HCT116 (cell line): ENCODE data around the gene USP15. TPM values are rescaled to one million over a fixed set of nuclear protein-coding genes. Genes with fewer than 3 reads are reported as not detected.

Experiments
- ATAC-seq: fragments of 200-7000 bp; cut with Tn5 transposase; 2 replicates; pipeline ENCODE4 v1.9.1; 2020; ENCODE audit warnings: mild to moderate bottlenecking, moderate library complexity
- BruUV-seq: library from RNA; stranded (reverse); fragments of 400-500 nt; replicated peaks from 2 replicates; lab custom pipeline; 2021; lab: Mats Ljungman, UMichigan
- CTCF ChIA-PET: fragments of 300-600 bp; sonication (Branson Sonifier 250); formaldehyde crosslinking; loops from one replicate; lab custom pipeline; 2021; ENCODE audit warnings: antibody characterized with exemption; lab: Charles Lee
- POLR2A ChIA-PET: fragments of 300-600, 350-600 bp; sonication (Branson Sonifier 250); formaldehyde crosslinking; loops from one replicate; lab custom pipeline; 2021; ENCODE audit warnings: antibody characterized with exemption; lab: Charles Lee
- RAD21 ChIA-PET, 2 experiments: fragments of 300-600 bp; sonication (Branson Sonifier 250); formaldehyde crosslinking; loops; one replicate each; lab custom pipeline; 2023; ENCODE audit warnings: low total read pairs in 2 of 2; ENCODE audit not compliant: uncharacterized antibody in 2 of 2, unreplicated experiment in 2 of 2, low non-redundant PET in 1 of 2; lab: Charles Lee
- DNase-seq: peaks from one replicate; pipeline ENCODE4 v3.0.0-alpha.2; 2010; ENCODE audit warnings: low read depth, low spot score
- H2AFZ ChIP-seq: fragments of 200-600 bp; shearing (Covaris generic), sonication (generic); 2 replicates; pipeline ENCODE4 v1.6.1; 2017; ENCODE audit warnings: low read depth, mixed run types, mixed read lengths, antibody characterized with exemption, low read length; ENCODE audit not compliant: poor library complexity, severe bottlenecking
- H3K27ac ChIP-seq: 2 replicates; pipeline ENCODE4 v1.5.1; 2012; ENCODE audit warnings: low read depth, low read length
- H3K27me3 ChIP-seq: fragments of 200-600 bp; sonication (generic); 2 replicates; pipeline ENCODE4 v1.6.1; 2016; ENCODE audit warnings: mixed run types, low read length, mixed read lengths; ENCODE audit not compliant: insufficient read depth
- H3K36me3 ChIP-seq, 2 experiments: fragments of 200-500 bp in 1 of 2; fragments of 200-600 bp in 1 of 2; sonication (Bioruptor generic) in 1 of 2; sonication (generic) in 1 of 2; 2 replicates each; pipeline versions ENCODE4 v1.5.1 to v1.6.1; 2014 to 2016; ENCODE audit warnings: low read length in 2 of 2, inconsistent platforms in 1 of 2, mixed read lengths in 1 of 2, mixed run types in 1 of 2; ENCODE audit not compliant: insufficient read depth in 2 of 2, control insufficient read depth in 1 of 2
- H3K4me1 ChIP-seq, 2 experiments: fragments of 200-600 bp in 1 of 2; sonication (generic) in 1 of 2; 2 replicates each; pipeline versions ENCODE4 v1.5.1 to v1.6.1; 2012 to 2017; ENCODE audit warnings: low read length in 2 of 2, inconsistent platforms in 1 of 2, mild to moderate bottlenecking in 1 of 2, mixed read lengths in 1 of 2, mixed run types in 1 of 2, moderate library complexity in 1 of 2; ENCODE audit not compliant: insufficient read depth in 2 of 2, control insufficient read depth in 1 of 2
- H3K4me2 ChIP-seq: fragments of 200-600 bp; sonication (generic); 2 replicates; pipeline ENCODE4 v1.6.1; 2017; ENCODE audit warnings: mixed run types, low read length, mixed read lengths
- H3K4me3 ChIP-seq, 2 experiments: fragments of 200-600 bp in 1 of 2; sonication (generic) in 1 of 2; replicated peaks in 1 of 2; 2 replicates each; pipeline ENCODE4 v1.5.1; 2011 to 2016; ENCODE audit warnings: low read length in 2 of 2, control low read depth in 1 of 2, low read depth in 1 of 2, mild to moderate bottlenecking in 1 of 2, mixed read lengths in 1 of 2, mixed run types in 1 of 2
- H3K79me2 ChIP-seq: fragments of 200-600 bp; sonication (generic); 2 replicates; pipeline ENCODE4 v1.6.1; 2017; ENCODE audit warnings: mild to moderate bottlenecking, mixed run types, low read length, moderate library complexity, mixed read lengths; ENCODE audit not compliant: insufficient read depth
- H3K9ac ChIP-seq: fragments of 200-600 bp; sonication (generic); 2 replicates; pipeline ENCODE4 v1.6.1; 2016; ENCODE audit warnings: low read length, mixed read lengths
- H3K9me2 ChIP-seq: fragments of 200-600 bp; sonication (generic), shearing (Covaris generic); 2 replicates; pipeline ENCODE4 v1.6.1; 2017; ENCODE audit warnings: mixed run types, mild to moderate bottlenecking, moderate library complexity; ENCODE audit not compliant: insufficient read depth
- H3K9me3 ChIP-seq, 2 experiments: fragments of 200-500 bp in 1 of 2; fragments of 200-600 bp in 1 of 2; sonication (Bioruptor generic) in 1 of 2; sonication (generic) in 1 of 2; 2 replicates each; pipeline ENCODE4 v1.6.1; 2014 to 2017; ENCODE audit warnings: low read length in 2 of 2, mixed read lengths in 2 of 2, inconsistent platforms in 1 of 2, low read depth in 1 of 2, mild to moderate bottlenecking in 1 of 2, mixed run types in 1 of 2, moderate library complexity in 1 of 2; ENCODE audit not compliant: control insufficient read depth in 1 of 2, insufficient read depth in 1 of 2
- H4K20me1 ChIP-seq: fragments of 200-600 bp; sonication (generic), shearing (Covaris generic); 2 replicates; pipeline ENCODE4 v1.6.1; 2017; ENCODE audit warnings: mixed run types, mild to moderate bottlenecking, moderate library complexity; ENCODE audit not compliant: insufficient read depth
- CBX3 ChIP-seq: IDR thresholded peaks from 2 replicates; pipeline ENCODE4 v1.6.1; 2012; ENCODE audit warnings: low read depth
- CEBPB ChIP-seq: IDR thresholded peaks from 2 replicates; pipeline ENCODE4 v1.6.1; 2012; ENCODE audit warnings: low read depth
- EGR1 ChIP-seq: IDR thresholded peaks from 2 replicates; pipeline ENCODE4 v1.6.1; 2012; ENCODE audit warnings: low read depth
- EZH2 ChIP-seq: fragments of 200-600 bp; sonication (generic); IDR thresholded peaks from 2 replicates; pipeline ENCODE4 v1.6.1; 2017; ENCODE audit warnings: antibody characterized with exemption, mixed run types
- EZH2phosphoT487 ChIP-seq: fragments of 200-600 bp; IDR thresholded peaks from 2 replicates; pipeline ENCODE4 v1.6.1; 2018; ENCODE audit warnings: antibody characterized with exemption, borderline replicate concordance
- FOSL1 ChIP-seq: IDR thresholded peaks from 2 replicates; pipeline ENCODE4 v1.6.1; 2012; ENCODE audit warnings: low read depth
- MAX ChIP-seq: IDR thresholded peaks from 2 replicates; pipeline ENCODE4 v1.6.1; 2012
- POLR2A ChIP-seq: IDR thresholded peaks from 2 replicates; pipeline ENCODE4 v1.7.0; 2011; ENCODE audit warnings: borderline replicate concordance; ENCODE audit not compliant: insufficient read depth, insufficient read length; ENCODE audit errors: extremely low read depth
- POLR2AphosphoS5 ChIP-seq: IDR thresholded peaks from 2 replicates; pipeline ENCODE4 v1.6.1; 2011; ENCODE audit warnings: mild to moderate bottlenecking, low read depth, low read length, moderate library complexity
- RAD21 ChIP-seq: IDR thresholded peaks from 2 replicates; pipeline ENCODE4 v1.6.1; 2012; ENCODE audit warnings: low read depth, mild to moderate bottlenecking
- SIN3A ChIP-seq: IDR thresholded peaks from 2 replicates; pipeline ENCODE4 v1.6.1; 2012; ENCODE audit warnings: low read depth
- SP1 ChIP-seq: IDR thresholded peaks from 2 replicates; pipeline ENCODE4 v1.6.1; 2012; ENCODE audit warnings: low read depth
- YY1 ChIP-seq: IDR thresholded peaks from 2 replicates; pipeline ENCODE4 v1.6.1; 2011; ENCODE audit warnings: low read length, low read depth, moderate library complexity, mild to moderate bottlenecking; ENCODE audit not compliant: insufficient replicate concordance; ENCODE audit errors: extremely low read depth
- ZBTB33 ChIP-seq: IDR thresholded peaks from 2 replicates; pipeline ENCODE4 v1.6.1; 2011; ENCODE audit warnings: mild to moderate bottlenecking, low read length, moderate library complexity; ENCODE audit not compliant: insufficient replicate concordance; ENCODE audit errors: extremely low read depth
- ZFX ChIP-seq: fragments of 450-650 bp; IDR thresholded peaks from 2 replicates; pipeline ENCODE4 v1.6.1; 2017
- ZNF274 ChIP-seq: fragments of 200-500 bp; sonication (Bioruptor generic); IDR thresholded peaks from 2 replicates; pipeline ENCODE4 v1.6.1; 2014; ENCODE audit warnings: mild to moderate bottlenecking, low read depth, low read length, inconsistent platforms
- intact Hi-C: fragments of 100-400 bp; cut with micrococcal nuclease; formaldehyde crosslinking; loops from 2 replicates; pipeline ENCODE4 v1.10.0; 2022
- total RNA-seq: library from RNA; stranded (reverse); gene quantifications from one replicate; pipeline ENCODE4 v1.2.1, GENCODE V29; 2021; ENCODE audit not compliant: unreplicated experiment

USP15 gene
- total RNA-seq, 1 experiment from 2014 or later, result 49.5 TPM

- no peak for TF ChIP-seq ZBTB33
- TF ChIP-seq CBX3, result no peak
- TF ChIP-seq EZH2, result no peak
- TF ChIP-seq SP1, result no peak
- TF ChIP-seq YY1, result no peak
- no peak for TF ChIP-seq EZH2phosphoT487
Measured at GRCh38 chr12:62382526-62382925, 122.3 kb downstream of the USP15 start (continued).

- Histone ChIP-seq H3K27me3 (no peaks in the 10 kb centered on the region), H3K9me3 (no peaks in the 10 kb centered on the region), H2AFZ (no peak overlapping the region)
- ATAC-seq, result no peak
- POLR2A ChIA-PET, result no interaction called here
- TF ChIP-seq CEBPB, result no peak
- TF ChIP-seq EZH2phosphoT487, result no peak
- TF ChIP-seq ZFX, result no peak
- no peak for TF ChIP-seq SIN3A
- TF ChIP-seq EGR1, result no peak
- TF ChIP-seq RAD21, result no peak
- TF ChIP-seq ZNF274, result no peak
- TF ChIP-seq YY1, result no peak
- no peak for TF ChIP-seq EZH2
- TF ChIP-seq MAX, result no peak
- TF ChIP-seq POLR2AphosphoS5, result no peak
- no peak for TF ChIP-seq FOSL1
- TF ChIP-seq POLR2A, result no peak
- TF ChIP-seq CBX3, result no peak
- TF ChIP-seq, all 23 proteins: peak for 0
- no peak overlapping the region for H3K9ac ChIP-seq
- intact Hi-C loops, result no loop called here
- ChIA-PET RAD21 (no interaction called here), CTCF (no interaction called here)
- BruUV-seq, result no TSS peak
- no peak overlapping the region for H3K4me3 ChIP-seq
- H3K9me2 ChIP-seq, result no peaks in the 10 kb centered on the region
- no peak for DNase-seq
- no peaks in the 10 kb centered on the region for H3K4me1 ChIP-seq
- H3K79me2 ChIP-seq, result no peaks in the 10 kb centered on the region
- peaks cover 6 to 7% of the 10 kb centered on the region in 2 experiments; a peak in 1 of 4 replicates for H3K36me3 ChIP-seq
- no peak overlapping the region for H3K27ac ChIP-seq
- H3K4me2 ChIP-seq, result no peak overlapping the region
- no peaks in the 10 kb centered on the region for H4K20me1 ChIP-seq
Measured at GRCh38 chr12:62396750-62397149, 136.5 kb downstream of the USP15 start.
